NB4 (cell line): ENCODE results near the gene SH3GL3.

Experiments
- CTCF ChIP-seq: IDR thresholded peaks from one replicate; pipeline ENCODE4 v1.5.1; 2012; ENCODE audit warnings: low read depth, low read length
- MAX ChIP-seq: IDR thresholded peaks from 2 replicates; pipeline ENCODE4 v1.6.1; 2011; ENCODE audit warnings: low read depth, low read length

GRCh38 chr15:83585601-83586335 is 138.6 kb downstream of the SH3GL3 start:
- TF ChIP-seq MAX (no peak), CTCF (no peak)
